HepG2 (cell line): Measurements from ENCODE around the gene C9orf78. TPM values are rescaled to one million over a fixed set of nuclear protein-coding genes. Genes with fewer than 3 reads are reported as not detected.

ENCODE experiments used
- ATAC-seq: fragments of 200-7000 bp; cut with Tn5 transposase; 3 replicates; pipeline ENCODE4 v1.9.1; 2020; ENCODE audit warnings: mild to moderate bottlenecking, moderate library complexity
- BruUV-seq: library from RNA; stranded (reverse); fragments of 400-500 nt; replicated peaks from 2 replicates; lab custom pipeline; 2021; lab: Mats Ljungman, UMichigan
- CTCF ChIA-PET: fragments of 300-600 bp; formaldehyde crosslinking; extraction: SDS; loops from one replicate; lab custom pipeline; 2021; ENCODE audit warnings: low total read pairs, inconsistent platforms, low intra/inter-chr PET ratio; lab: Yijun Ruan, JAX
- POLR2A ChIA-PET: fragments of 350-600 bp; sonication (Branson Sonifier 250); formaldehyde crosslinking; loops from one replicate; lab custom pipeline; 2020; ENCODE audit warnings: antibody characterized with exemption, inconsistent platforms; lab: Yijun Ruan, JAX
- DNase-seq: peaks from one replicate; pipeline ENCODE4 v3.0.0-alpha.2; 2015; ENCODE audit warnings: low spot score
- FAIRE-seq: peaks from 3 replicates; lab custom pipeline; 2011; peaks lifted over from hg19 to GRCh38; lab: Jason Lieb, UNC
- H2AFZ ChIP-seq: one replicate; pipeline ENCODE4 v1.6.1; 2011; ENCODE audit warnings: low read length, inconsistent platforms
- H3K27ac ChIP-seq: fragments of 300-600 bp; 3 replicates; pipeline ENCODE4 v1.8.0; 2011; ENCODE audit warnings: mixed run types, mild to moderate bottlenecking, mixed read lengths, low read length, inconsistent platforms; ENCODE audit not compliant: insufficient read depth; ENCODE audit errors: extremely low read length
- H3K27me3 ChIP-seq, 2 experiments: fragments of 200-600 bp in 1 of 2; 2 replicates in 1 of 2; 3 replicates in 1 of 2; pipeline versions ENCODE4 v1.6.0 to v1.8.0; 2011; ENCODE audit warnings: low read length in 2 of 2, mild to moderate bottlenecking in 2 of 2, moderate library complexity in 2 of 2, inconsistent platforms in 1 of 2; ENCODE audit not compliant: insufficient read depth in 2 of 2, control insufficient read depth in 1 of 2
- H3K36me3 ChIP-seq, 2 experiments: fragments of 200-600 bp in 1 of 2; replicated peaks in 1 of 2; 2 replicates in 1 of 2; 3 replicates in 1 of 2; pipeline versions ENCODE4 v1.5.1 to v1.8.0; 2011; ENCODE audit warnings: low read length in 2 of 2, inconsistent platforms in 1 of 2; ENCODE audit not compliant: insufficient read depth in 2 of 2, control insufficient read depth in 1 of 2
- H3K4me1 ChIP-seq: 2 replicates; pipeline ENCODE4 v1.5.1; 2012; ENCODE audit warnings: low read length, inconsistent platforms; ENCODE audit not compliant: insufficient read depth
- H3K4me2 ChIP-seq: 2 replicates; pipeline ENCODE4 v1.6.0; 2011; ENCODE audit warnings: low read depth, low read length, inconsistent platforms
- H3K4me3 ChIP-seq, 3 experiments: fragments of 200-600 bp in 1 of 3; sonication (generic), shearing (Covaris generic) in 1 of 3; replicated peaks in 1 of 3; 2 replicates each; pipeline ENCODE4 v1.5.1; 2011 to 2016; ENCODE audit warnings: low read length in 3 of 3, inconsistent platforms in 2 of 3, low read depth in 2 of 3, mild to moderate bottlenecking in 2 of 3, control low read depth in 1 of 3, mixed read lengths in 1 of 3; ENCODE audit not compliant: insufficient read depth in 1 of 3
- H3K79me2 ChIP-seq: one replicate; pipeline ENCODE4 v1.6.1; 2011; ENCODE audit warnings: low read length, inconsistent platforms; ENCODE audit not compliant: insufficient read depth
- H3K9ac ChIP-seq: 2 replicates; pipeline ENCODE4 v1.6.0; 2011; ENCODE audit warnings: mild to moderate bottlenecking, low read depth, low read length, inconsistent platforms; ENCODE audit not compliant: insufficient read depth
- H3K9me3 ChIP-seq: 2 replicates; pipeline ENCODE4 v1.5.1; 2012; ENCODE audit warnings: mild to moderate bottlenecking, low read length
- H4K20me1 ChIP-seq: 2 replicates; pipeline ENCODE4 v1.6.0; 2011; ENCODE audit warnings: inconsistent platforms, mild to moderate bottlenecking, low read length, moderate library complexity; ENCODE audit not compliant: insufficient read depth
- ETV5 ChIP-seq: IDR thresholded peaks from 2 replicates; pipeline ENCODE4 v1.6.1; 2018; ENCODE audit warnings: missing biosample characterization, missing genetic modification reagents, inconsistent platforms, borderline replicate concordance
- GATAD1 ChIP-seq: IDR thresholded peaks from 2 replicates; pipeline ENCODE4 v1.6.1; 2016; ENCODE audit warnings: missing genetic modification reagents, missing compliant biosample characterization
- KAT7 ChIP-seq: IDR thresholded peaks from 2 replicates; pipeline ENCODE4 v1.6.1; 2018; ENCODE audit warnings: borderline replicate concordance, missing compliant biosample characterization
- NONO ChIP-seq, 2 experiments: fragments of 450-650 bp in 1 of 2; sonication (generic) in 1 of 2; formaldehyde crosslinking in 1 of 2; IDR thresholded peaks in 1 of 2; conservative IDR thresholded peaks in 1 of 2; 2 replicates each; pipeline versions ENCODE4 v1.6.1 to v1.8.0; 2017 to 2022; ENCODE audit warnings: mild to moderate bottlenecking in 1 of 2, missing genetic modification reagents in 1 of 2, moderate library complexity in 1 of 2
- NR2F6 ChIP-seq, 2 experiments: IDR thresholded peaks; 2 replicates each; pipeline ENCODE4 v1.6.1; 2016; ENCODE audit warnings: antibody characterized with exemption in 1 of 2, mild to moderate bottlenecking in 1 of 2
- U2AF1 ChIP-seq: fragments of 200-400 bp; formaldehyde crosslinking; optimal IDR thresholded peaks from 2 replicates; pipeline ENCODE3; 2017; ENCODE audit warnings: mild to moderate bottlenecking, low read depth, low read length
- UBTF ChIP-seq: sonication (generic); formaldehyde crosslinking; IDR thresholded peaks from 2 replicates; pipeline ENCODE4 v1.4.0; 2020; ENCODE audit warnings: mild to moderate bottlenecking, missing genetic modification reagents
- ZC3H4 ChIP-seq: sonication (generic); formaldehyde crosslinking; IDR thresholded peaks from 2 replicates; pipeline ENCODE4 v1.4.0; 2020; ENCODE audit warnings: missing genetic modification reagents, borderline replicate concordance
- ZFP82 ChIP-seq: sonication (generic); formaldehyde crosslinking; IDR thresholded peaks from 2 replicates; pipeline ENCODE4 v1.5.1; 2020; ENCODE audit warnings: mild to moderate bottlenecking, missing genetic modification reagents, borderline replicate concordance
- ZNF230 ChIP-seq: sonication (generic); formaldehyde crosslinking; IDR thresholded peaks from 2 replicates; pipeline ENCODE4 v1.4.0; 2020; ENCODE audit warnings: mild to moderate bottlenecking, missing genetic modification reagents
- ZNF550 ChIP-seq: sonication (generic); formaldehyde crosslinking; IDR thresholded peaks from 2 replicates; pipeline ENCODE4 v1.4.0; 2020; ENCODE audit warnings: mild to moderate bottlenecking, missing genetic modification reagents, borderline replicate concordance
- ZNF567 ChIP-seq: sonication (generic); formaldehyde crosslinking; IDR thresholded peaks from 2 replicates; pipeline ENCODE4 v1.8.1; 2023; ENCODE audit warnings: mild to moderate bottlenecking, missing genetic modification reagents, borderline replicate concordance
- ZNF781 ChIP-seq: sonication (generic); formaldehyde crosslinking; IDR thresholded peaks from 2 replicates; pipeline ENCODE4 v1.5.1; 2020; ENCODE audit warnings: borderline replicate concordance, mild to moderate bottlenecking, missing genetic modification reagents; ENCODE audit errors: not compliant biosample characterization
- ZSCAN22 ChIP-seq: sonication (generic); formaldehyde crosslinking; IDR thresholded peaks from 2 replicates; pipeline ENCODE4 v1.4.0; 2020; ENCODE audit warnings: mild to moderate bottlenecking, missing genetic modification reagents
- WGBS: methylation state at CpG from one replicate; pipeline ENCODE4 v1.1.6; 2017; ENCODE audit warnings: low lambda C conversion rate; 5-methylcytosine and 5-hydroxymethylcytosine counted together
- in situ Hi-C: cut with HindIII; loops from 2 replicates; pipeline ENCODE4 v1.10.0; 2017; ENCODE audit warnings: low pct_unique_long_range_greater_than_20kb; ENCODE audit not compliant: extremely low pct_ligation_motif_present
- intact Hi-C: fragments of 100-400 bp; cut with micrococcal nuclease; formaldehyde crosslinking; loops from one replicate; pipeline ENCODE4 v1.10.0; 2022; ENCODE audit not compliant: unreplicated experiment
- polyA plus RNA-seq, 8 experiments: library from polyadenylated mRNA; depleted of rRNA in 3 of 8; stranded (reverse) in 7 of 8; unstranded in 1 of 8; fragments of >200 nt; fragmentation: Illumina TruSeq in 4 of 8; extraction: Trizol in 4 of 8; gene quantifications; 2 replicates each; pipeline versions ENCODE4 v1.2.1 to v1.2.3, GENCODE V29; 2011 to 2016; ENCODE audit warnings: low read depth in 4 of 8, missing spikeins in 1 of 8, mixed read lengths in 1 of 8; ENCODE audit not compliant: insufficient read depth in 1 of 8
- total RNA-seq, 5 experiments: library from RNA; depleted of rRNA; stranded (reverse); fragments of >200 nt; fragmentation: Illumina TruSeq; extraction: Trizol; gene quantifications; 2 replicates each; pipeline ENCODE4 v1.2.3, GENCODE V29; 2016; ENCODE audit warnings: low read depth in 1 of 5

The C9orf78 gene
- total and polyA plus RNA-seq, 2 of the 13 experiments (the other 11 are each of a cell fraction or from before 2014, with no cell fraction given), result 18.4 to 35.5 TPM

- Histone ChIP-seq H2AFZ (no peak overlapping the region), H3K4me1 (no peaks in the 10 kb centered on the region), H3K27ac (no peak overlapping the region), H3K9ac (no peak overlapping the region), H4K20me1 (no peaks in the 10 kb centered on the region), H3K9me3 (no peaks in the 10 kb centered on the region), H3K4me3 (no peak overlapping the region), H3K4me2 (no peak overlapping the region), H3K27me3 (no peaks in the 10 kb centered on the region), H3K79me2 (no peaks in the 10 kb centered on the region), H3K36me3 (peaks cover 0 to 3% of the 10 kb centered on the region in 2 experiments; a peak in 1 of 5 replicates)
- DNase-seq (no peak), ATAC-seq (no peak), FAIRE-seq (no peak)
- POLR2A ChIA-PET, result no interaction called here
- in situ Hi-C loops, result no loop called here
- TF ChIP-seq ZNF781 (no peak), ZFP82 (CRISPR knock-in tag) (no peak), GATAD1 (CRISPR knock-in tag) (no peak), ZC3H4 (CRISPR knock-in tag) (no peak), NONO (IDR thresholded peaks at IDR 0.05) (no peak), NONO (CRISPR knock-in tag; conservative IDR thresholded peaks at IDR 0.05) (no peak), ETV5 (no peak), UBTF (no peak), NR2F6 (IDR thresholded peaks at IDR 0.05) (no peak), NR2F6 (CRISPR knock-in tag; IDR thresholded peaks at IDR 0.05) (no peak), U2AF1 (no peak), ZSCAN22 (CRISPR knock-in tag) (no peak), ZNF567 (CRISPR knock-in tag) (no peak), ZNF550 (no peak), ZNF230 (CRISPR knock-in tag) (no peak), KAT7 (no peak)
- WGBS, result 100% methylated on average over 5 of the region's 11 CpGs
- CTCF ChIA-PET, result no interaction called here
- intact Hi-C loops, result no loop called here
- no TSS peak for BruUV-seq
These were observed 43.2 kb upstream of the C9orf78 start for GRCh38 chr9:129878291-129878690.
